OCI-LY3 (cell line): Measurements from ENCODE around the gene TAF4.

ENCODE experiments used
- EZH2phosphoT487 ChIP-seq: fragments of 200-600 bp; shearing (Covaris generic); IDR thresholded peaks from 2 replicates; pipeline ENCODE4 v1.6.1; 2018; ENCODE audit warnings: antibody characterized with exemption, mixed run types, low read depth
- TF ChIP-seq, protein P1 (sequence below): fragments of 200-600, 300-600 bp; sonication (generic); IDR thresholded peaks from 2 replicates; pipeline ENCODE4 v1.5.1; 2014; ENCODE audit warnings: antibody characterized with exemption, low read length, low read depth

- TF ChIP-seq, protein P1, sequence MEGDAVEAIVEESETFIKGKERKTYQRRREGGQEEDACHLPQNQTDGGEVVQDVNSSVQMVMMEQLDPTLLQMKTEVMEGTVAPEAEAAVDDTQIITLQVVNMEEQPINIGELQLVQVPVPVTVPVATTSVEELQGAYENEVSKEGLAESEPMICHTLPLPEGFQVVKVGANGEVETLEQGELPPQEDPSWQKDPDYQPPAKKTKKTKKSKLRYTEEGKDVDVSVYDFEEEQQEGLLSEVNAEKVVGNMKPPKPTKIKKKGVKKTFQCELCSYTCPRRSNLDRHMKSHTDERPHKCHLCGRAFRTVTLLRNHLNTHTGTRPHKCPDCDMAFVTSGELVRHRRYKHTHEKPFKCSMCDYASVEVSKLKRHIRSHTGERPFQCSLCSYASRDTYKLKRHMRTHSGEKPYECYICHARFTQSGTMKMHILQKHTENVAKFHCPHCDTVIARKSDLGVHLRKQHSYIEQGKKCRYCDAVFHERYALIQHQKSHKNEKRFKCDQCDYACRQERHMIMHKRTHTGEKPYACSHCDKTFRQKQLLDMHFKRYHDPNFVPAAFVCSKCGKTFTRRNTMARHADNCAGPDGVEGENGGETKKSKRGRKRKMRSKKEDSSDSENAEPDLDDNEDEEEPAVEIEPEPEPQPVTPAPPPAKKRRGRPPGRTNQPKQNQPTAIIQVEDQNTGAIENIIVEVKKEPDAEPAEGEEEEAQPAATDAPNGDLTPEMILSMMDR, result no peak
- no peak for TF ChIP-seq EZH2phosphoT487
These were observed 13.5 kb upstream of the TAF4 start for GRCh38 chr20:62079166-62079565.
